Osteoblast (primary cell): ENCODE data around the gene PIEZO2. TPM values are rescaled to one million over a fixed set of nuclear protein-coding genes. Genes with fewer than 3 reads are reported as not detected.

Source experiments
- DNase-seq: peaks from one replicate; pipeline ENCODE4 v3.0.0; 2011; ENCODE audit warnings: low spot score, mixed read lengths; ENCODE audit not compliant: insufficient read length; ENCODE audit errors: missing footprints
- H2AFZ ChIP-seq: 2 replicates; pipeline ENCODE4 v1.6.0; 2011; ENCODE audit warnings: mild to moderate bottlenecking, low read length
- H3K27ac ChIP-seq: 2 replicates; pipeline ENCODE4 v1.5.1; 2011; ENCODE audit warnings: mild to moderate bottlenecking, low read depth, low read length, moderate library complexity
- H3K27me3 ChIP-seq: 2 replicates; pipeline ENCODE4 v1.6.0; 2012; ENCODE audit warnings: mild to moderate bottlenecking, control low read depth, inconsistent platforms, low read length, moderate library complexity; ENCODE audit not compliant: insufficient read depth
- H3K36me3 ChIP-seq: 2 replicates; pipeline ENCODE4 v1.5.1; 2011; ENCODE audit warnings: mild to moderate bottlenecking, low read length, control low read depth, moderate library complexity; ENCODE audit not compliant: insufficient read depth
- H3K4me1 ChIP-seq: 2 replicates; pipeline ENCODE4 v1.5.1; 2011; ENCODE audit warnings: mild to moderate bottlenecking, low read length, control low read depth, moderate library complexity; ENCODE audit not compliant: insufficient read depth
- H3K4me2 ChIP-seq: 2 replicates; pipeline ENCODE4 v1.6.0; 2011; ENCODE audit warnings: mild to moderate bottlenecking, low read length; ENCODE audit not compliant: insufficient read depth
- H3K4me3 ChIP-seq: fragments of 200-600 bp; sonication (generic); 3 replicates; pipeline ENCODE4 v1.5.1; 2012; ENCODE audit warnings: mild to moderate bottlenecking, low read length, inconsistent platforms; ENCODE audit not compliant: insufficient read depth
- H3K79me2 ChIP-seq: 2 replicates; pipeline ENCODE4 v1.6.0; 2012; ENCODE audit warnings: mild to moderate bottlenecking, low read length, control low read depth, inconsistent platforms; ENCODE audit not compliant: insufficient read depth
- H3K9me3 ChIP-seq: 2 replicates; pipeline ENCODE4 v1.5.1; 2011; ENCODE audit warnings: low read depth, low read length, control low read depth
- H4K20me1 ChIP-seq: 2 replicates; pipeline ENCODE4 v1.6.0; 2012; ENCODE audit warnings: mild to moderate bottlenecking, low read length, control low read depth; ENCODE audit not compliant: insufficient read depth
- total RNA-seq: library from RNA; depleted of rRNA; stranded (reverse); fragments of >200 nt; gene quantifications from 2 replicates; pipeline ENCODE4 v1.2.3, GENCODE V29; 2012
- TF ChIP-seq, protein P1 (sequence below): IDR thresholded peaks from 2 replicates; pipeline ENCODE4 v1.5.1; 2011; ENCODE audit warnings: mild to moderate bottlenecking, low read depth, low read length, moderate library complexity; ENCODE audit errors: extremely low read depth

Gene PIEZO2
- total RNA-seq, 1 donor, result 46.7 TPM

DNA sequence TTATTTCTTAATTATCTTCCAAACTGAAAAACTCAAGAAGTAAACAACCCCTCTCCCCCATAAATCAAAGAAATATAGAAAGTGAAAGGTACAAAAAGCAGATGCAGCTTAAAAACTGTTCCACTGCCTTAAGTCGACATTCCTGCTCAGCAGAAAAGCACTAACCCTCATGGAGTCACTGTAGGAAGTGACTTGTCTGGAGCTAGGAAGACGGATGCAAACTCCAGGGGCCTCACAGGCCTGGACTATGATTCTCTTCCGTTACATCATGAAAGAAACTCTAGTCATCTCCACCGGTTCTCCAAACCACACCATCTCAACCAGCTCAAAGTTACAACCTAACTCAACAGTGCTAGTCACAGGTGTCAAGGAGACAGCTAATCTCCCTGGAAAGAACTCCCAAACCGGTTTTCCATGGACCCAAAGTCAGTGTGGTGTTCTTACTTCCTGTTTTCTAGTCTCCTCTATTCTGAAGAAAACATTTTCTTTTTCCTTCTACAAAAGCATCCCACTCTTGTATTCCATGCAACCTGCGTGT lies 128.4 kb downstream of the PIEZO2 start:
- Histone ChIP-seq H4K20me1 (no peaks in the 10 kb centered on the region), H3K36me3 (no peaks in the 10 kb centered on the region), H3K9me3 (no peaks in the 10 kb centered on the region), H2AFZ (no peak overlapping the region), H3K4me2 (no peak overlapping the region), H3K79me2 (no peaks in the 10 kb centered on the region), H3K27ac (no peak overlapping the region), H3K4me1 (no peaks in the 10 kb centered on the region), H3K27me3 (no peaks in the 10 kb centered on the region), H3K4me3 (no peak overlapping the region)
- DNase-seq, result no peak
- TF ChIP-seq, protein P1, sequence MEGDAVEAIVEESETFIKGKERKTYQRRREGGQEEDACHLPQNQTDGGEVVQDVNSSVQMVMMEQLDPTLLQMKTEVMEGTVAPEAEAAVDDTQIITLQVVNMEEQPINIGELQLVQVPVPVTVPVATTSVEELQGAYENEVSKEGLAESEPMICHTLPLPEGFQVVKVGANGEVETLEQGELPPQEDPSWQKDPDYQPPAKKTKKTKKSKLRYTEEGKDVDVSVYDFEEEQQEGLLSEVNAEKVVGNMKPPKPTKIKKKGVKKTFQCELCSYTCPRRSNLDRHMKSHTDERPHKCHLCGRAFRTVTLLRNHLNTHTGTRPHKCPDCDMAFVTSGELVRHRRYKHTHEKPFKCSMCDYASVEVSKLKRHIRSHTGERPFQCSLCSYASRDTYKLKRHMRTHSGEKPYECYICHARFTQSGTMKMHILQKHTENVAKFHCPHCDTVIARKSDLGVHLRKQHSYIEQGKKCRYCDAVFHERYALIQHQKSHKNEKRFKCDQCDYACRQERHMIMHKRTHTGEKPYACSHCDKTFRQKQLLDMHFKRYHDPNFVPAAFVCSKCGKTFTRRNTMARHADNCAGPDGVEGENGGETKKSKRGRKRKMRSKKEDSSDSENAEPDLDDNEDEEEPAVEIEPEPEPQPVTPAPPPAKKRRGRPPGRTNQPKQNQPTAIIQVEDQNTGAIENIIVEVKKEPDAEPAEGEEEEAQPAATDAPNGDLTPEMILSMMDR, result no peak

- H3K36me3 ChIP-seq, result no peaks in the 10 kb centered on the region
- TF ChIP-seq, protein P1, result no peak
- DNase-seq, result no peak
- H3K4me1 ChIP-seq, result no peaks in the 10 kb centered on the region
- no peak overlapping the region for H2AFZ ChIP-seq
- no peak overlapping the region for H3K4me2 ChIP-seq
- no peaks in the 10 kb centered on the region for H3K27me3 ChIP-seq
- no peak overlapping the region for H3K4me3 ChIP-seq
- H3K9me3 ChIP-seq, result no peaks in the 10 kb centered on the region
- no peaks in the 10 kb centered on the region for H4K20me1 ChIP-seq
- H3K27ac ChIP-seq, result no peak overlapping the region
- H3K79me2 ChIP-seq, result no peaks in the 10 kb centered on the region
Observed at GRCh38 chr18:11020161-11020853, 129.1 kb downstream of the PIEZO2 start.

- Histone ChIP-seq H2AFZ (no peak overlapping the region), H3K9me3 (no peaks in the 10 kb centered on the region), H3K36me3 (no peaks in the 10 kb centered on the region), H3K4me1 (no peaks in the 10 kb centered on the region), H4K20me1 (no peaks in the 10 kb centered on the region), H3K27me3 (no peaks in the 10 kb centered on the region), H3K79me2 (no peaks in the 10 kb centered on the region), H3K27ac (no peak overlapping the region), H3K4me3 (no peak overlapping the region), H3K4me2 (no peak overlapping the region)
- TF ChIP-seq, protein P1, result no peak
- DNase-seq, result no peak
Observed at GRCh38 chr18:11019295-11020105, 129.9 kb downstream of the PIEZO2 start.

- Histone ChIP-seq H3K4me2 (no peak overlapping the region), H4K20me1 (no peaks in the 10 kb centered on the region), H3K79me2 (no peaks in the 10 kb centered on the region), H3K4me3 (no peak overlapping the region), H3K4me1 (no peaks in the 10 kb centered on the region), H3K27ac (no peak overlapping the region), H3K27me3 (no peaks in the 10 kb centered on the region), H2AFZ (no peak overlapping the region), H3K36me3 (no peaks in the 10 kb centered on the region), H3K9me3 (no peaks in the 10 kb centered on the region)
- DNase-seq, result no peak
- TF ChIP-seq, protein P1, result no peak
Observed at GRCh38 chr18:11009869-11010268, 139.5 kb downstream of the PIEZO2 start.
